Endometrial microvascular endothelial cells (primary cell): ENCODE data around the gene PSG11. TPM values are rescaled to one million over a fixed set of nuclear protein-coding genes. Genes with fewer than 3 reads are reported as not detected.
"Not testable (repeated sequence)": the region's sequence is repeated elsewhere in the genome, so short reads cannot be mapped to it uniquely, and the experiment has no call there.

Experiments used
- in situ Hi-C: cut with HindIII; loops from 2 replicates; pipeline ENCODE4 v1.10.0; 2017; ENCODE audit warnings: low sequenced_read_pairs, low pct_unique_long_range_greater_than_20kb; ENCODE audit errors: inconsistent ontology term
- total RNA-seq: library from RNA; depleted of rRNA; stranded (reverse); fragments of >200 nt; gene quantifications from one replicate; pipeline ENCODE4 v1.2.3, GENCODE V29; 2015; ENCODE audit errors: inconsistent ontology term

Gene PSG11
- total RNA-seq, result not detected

GRCh38 chr19:43026369-43026768 is at the start of gene PSG11:
Gene PSG11, minus strand, starts transcription at chr19:43026469. Its CDS starts 97 bp downstream, at chr19:43026372.
- in situ Hi-C loops, result not testable (repeated sequence)

DNA sequence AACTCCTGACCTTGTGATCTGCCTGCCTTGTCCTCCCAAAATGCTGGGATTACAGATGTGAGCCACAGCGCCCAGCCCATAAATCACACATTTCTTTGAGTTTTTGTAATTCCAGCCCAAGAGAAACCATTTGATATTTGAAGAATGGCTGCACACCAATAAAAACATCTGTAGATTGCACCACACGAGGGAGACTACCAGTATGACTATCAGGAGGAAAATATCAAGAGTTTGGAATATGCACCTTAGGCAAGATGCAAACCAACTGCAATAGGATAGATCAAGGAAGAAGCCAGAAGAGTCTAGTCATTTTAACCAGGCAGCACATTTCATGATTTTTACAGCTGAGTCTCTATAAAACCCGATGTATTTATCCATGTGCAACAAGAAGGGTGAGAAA is 36.1 kb upstream of the PSG11 start:
- in situ Hi-C loops, result not testable (repeated sequence)

DNA sequence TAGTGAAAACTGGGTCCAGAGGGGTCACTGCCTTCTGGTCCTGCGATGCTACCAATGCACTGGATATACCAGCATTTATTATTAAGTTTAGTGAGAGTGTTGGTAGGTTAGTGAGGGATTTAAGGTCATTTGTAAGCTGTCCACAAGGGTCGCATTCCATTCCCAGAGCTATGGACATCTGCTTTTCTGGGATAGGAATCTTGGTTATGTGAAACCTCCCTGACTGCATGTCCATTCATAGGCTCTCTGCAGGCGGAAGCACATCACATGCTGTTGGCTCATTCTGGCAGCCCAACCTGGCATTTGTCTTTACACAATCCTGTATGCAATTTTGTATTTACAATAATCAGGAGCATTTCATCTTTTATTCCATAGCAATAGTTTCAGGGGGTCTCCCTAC is 35.1 kb upstream of the PSG11 start:
- in situ Hi-C loops, result not testable (repeated sequence)

DNA sequence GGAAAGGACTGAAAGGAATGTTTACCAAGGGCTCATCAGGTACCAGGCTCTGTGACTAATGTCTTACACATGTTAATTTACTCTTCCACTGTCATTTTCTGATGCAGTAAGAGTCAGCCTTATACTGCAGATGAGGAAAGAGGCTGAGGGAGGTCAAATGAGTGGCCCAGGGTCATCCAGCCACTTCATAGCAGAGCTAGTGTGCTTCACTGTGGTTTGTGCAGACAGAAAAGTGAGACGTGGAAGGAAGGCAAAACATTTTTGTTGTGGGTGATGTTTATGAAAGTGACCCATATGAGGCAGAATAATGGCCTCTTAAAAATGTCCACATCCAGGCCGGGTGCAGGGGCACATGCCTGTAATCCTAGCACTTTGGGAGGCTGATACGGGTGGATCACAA is 34.0 kb upstream of the PSG11 start:
- in situ Hi-C loops, result not testable (repeated sequence)

- in situ Hi-C loops, result not testable (repeated sequence)
Measured at GRCh38 chr19:43059482-43059881, 33.2 kb upstream of the PSG11 start.

- in situ Hi-C loops, result not testable (repeated sequence)
Measured at GRCh38 chr19:43058440-43058839, 32.2 kb upstream of the PSG11 start.

GRCh38 chr19:43047966-43048365 is 21.7 kb upstream of the PSG11 start:
- in situ Hi-C loops, result not testable (repeated sequence)

GRCh38 chr19:43046578-43046977 is 20.3 kb upstream of the PSG11 start:
- in situ Hi-C loops, result not testable (repeated sequence)

DNA sequence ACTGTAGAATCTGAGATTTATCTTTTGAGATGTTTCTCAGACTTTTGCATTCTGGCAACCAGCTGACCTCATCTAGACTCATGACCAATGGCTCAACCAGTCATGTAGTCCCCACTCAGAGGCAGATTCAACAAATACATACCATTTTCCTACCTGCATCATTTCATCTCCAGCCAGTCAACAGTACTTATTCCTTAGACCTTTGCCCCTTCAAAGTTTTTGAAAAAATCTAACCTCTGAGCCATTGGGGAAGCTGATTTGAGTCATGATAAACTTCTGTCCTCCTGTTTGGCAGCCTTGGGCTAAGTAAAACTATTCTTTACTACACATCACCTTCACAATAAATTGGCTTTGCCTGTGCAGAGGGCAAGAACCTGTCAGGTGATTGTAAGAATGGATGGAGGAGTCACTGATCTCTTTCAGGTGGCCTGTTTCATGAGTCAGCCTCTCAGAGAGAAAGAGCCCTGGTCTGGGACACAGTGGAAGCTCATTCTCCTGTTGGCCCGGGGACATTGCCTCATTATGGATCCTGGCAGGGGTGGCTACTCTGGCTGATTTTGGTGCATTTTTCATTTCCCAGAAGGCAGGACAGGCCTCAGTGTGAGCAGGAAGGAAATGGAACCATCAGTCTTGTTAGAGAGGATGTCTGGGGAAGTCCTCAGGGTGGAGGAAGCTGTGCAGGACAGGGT is 17.4 kb upstream of the PSG11 start:
- in situ Hi-C loops, result not testable (repeated sequence)

- in situ Hi-C loops, result not testable (repeated sequence)
Measured at GRCh38 chr19:43031645-43032044, 5.4 kb upstream of the PSG11 start.

- in situ Hi-C loops, result no loop called here
Measured at GRCh38 chr19:43028866-43029265, 2.6 kb upstream of the PSG11 start.

DNA sequence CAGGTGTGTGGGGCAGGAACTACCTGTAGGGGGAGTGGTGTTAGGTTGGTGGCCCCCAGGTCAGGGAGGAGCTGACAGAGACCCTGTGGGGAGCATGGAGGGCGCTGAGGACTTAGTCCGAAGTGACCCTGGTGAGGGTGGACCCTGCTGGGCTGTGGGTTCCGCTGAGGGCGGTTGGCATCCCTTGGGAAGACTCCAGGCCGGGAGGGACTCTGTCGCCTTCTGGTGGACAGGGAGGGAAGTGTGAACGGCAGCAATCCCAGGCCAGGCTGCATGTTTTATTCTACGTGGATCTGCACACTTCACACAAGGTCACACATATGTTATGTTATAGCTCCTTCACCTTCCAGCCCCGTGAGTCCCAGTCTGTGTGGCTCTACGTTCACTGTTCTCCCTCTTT is 1.7 kb upstream of the PSG11 start:
- in situ Hi-C loops, result not testable (repeated sequence)

- in situ Hi-C loops, result not testable (repeated sequence)
Measured at GRCh38 chr19:43027061-43027460, 792 bp upstream of the PSG11 start.

DNA sequence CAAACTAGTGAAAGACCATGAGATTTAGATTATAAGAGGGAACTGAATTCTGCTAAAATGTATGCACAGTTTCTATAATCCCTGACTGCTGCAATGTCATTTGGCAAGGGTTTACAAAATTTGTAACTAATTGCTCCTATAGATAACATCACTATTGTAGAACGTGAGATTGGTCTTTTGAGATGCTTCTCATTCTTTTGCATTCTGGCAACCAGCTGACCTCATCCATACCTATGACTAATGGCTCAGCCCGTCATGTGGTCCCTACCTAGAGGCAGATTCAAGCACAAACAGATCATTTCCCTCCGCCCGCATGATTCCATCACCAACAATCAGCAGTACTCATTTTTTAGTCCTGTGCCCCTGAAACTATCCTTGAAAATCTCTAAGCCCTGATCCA is 4.2 kb downstream of the PSG11 start:
- in situ Hi-C loops, result not testable (repeated sequence)

- in situ Hi-C loops, result not testable (repeated sequence)
Measured at GRCh38 chr19:43021629-43022028, 4.6 kb downstream of the PSG11 start.

- in situ Hi-C loops, result not testable (repeated sequence)
Measured at GRCh38 chr19:43019588-43019987, 6.7 kb downstream of the PSG11 start.

- in situ Hi-C loops, result not testable (repeated sequence)
Measured at GRCh38 chr19:43005841-43006240, 20.4 kb downstream of the PSG11 start.

DNA sequence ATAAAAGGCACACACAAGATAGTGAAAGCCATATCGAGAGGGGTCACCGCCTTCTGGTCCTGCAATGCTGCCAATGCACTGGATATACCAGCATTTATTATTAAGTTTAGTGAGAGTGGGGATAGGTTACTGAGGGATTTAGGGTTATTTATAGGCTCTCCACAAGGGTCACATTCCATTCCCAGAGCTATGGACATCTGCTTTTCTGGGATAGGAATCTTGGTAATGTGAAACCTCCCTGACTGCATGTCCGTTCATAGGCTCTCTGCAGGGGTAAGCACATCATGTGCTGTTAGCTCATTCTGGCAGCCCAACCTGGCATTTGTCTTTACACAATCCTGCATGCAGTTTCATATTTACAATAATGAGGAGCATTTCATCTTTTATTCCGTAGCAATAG is 21.4 kb downstream of the PSG11 start:
- in situ Hi-C loops, result not testable (repeated sequence)

DNA sequence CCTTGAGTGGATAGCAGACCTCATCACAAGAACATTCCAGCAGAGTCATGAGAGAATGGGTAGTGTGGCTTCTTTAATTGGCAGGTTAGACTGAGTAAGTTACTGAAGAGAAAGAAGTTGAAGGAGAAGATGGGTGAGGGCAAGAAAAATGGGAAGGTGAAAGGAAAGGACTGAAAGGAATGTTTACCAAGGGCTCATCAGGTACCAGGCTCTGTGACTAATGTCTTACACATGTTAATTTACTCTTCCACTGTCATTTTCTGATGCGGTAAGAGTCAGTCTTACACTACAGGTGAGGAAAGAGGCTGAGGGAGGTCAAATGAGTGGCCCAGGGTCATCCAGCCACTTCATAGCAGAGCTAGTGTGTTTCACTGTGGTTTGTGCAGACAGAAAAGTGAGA is 22.6 kb downstream of the PSG11 start:
- in situ Hi-C loops, result not testable (repeated sequence)

DNA sequence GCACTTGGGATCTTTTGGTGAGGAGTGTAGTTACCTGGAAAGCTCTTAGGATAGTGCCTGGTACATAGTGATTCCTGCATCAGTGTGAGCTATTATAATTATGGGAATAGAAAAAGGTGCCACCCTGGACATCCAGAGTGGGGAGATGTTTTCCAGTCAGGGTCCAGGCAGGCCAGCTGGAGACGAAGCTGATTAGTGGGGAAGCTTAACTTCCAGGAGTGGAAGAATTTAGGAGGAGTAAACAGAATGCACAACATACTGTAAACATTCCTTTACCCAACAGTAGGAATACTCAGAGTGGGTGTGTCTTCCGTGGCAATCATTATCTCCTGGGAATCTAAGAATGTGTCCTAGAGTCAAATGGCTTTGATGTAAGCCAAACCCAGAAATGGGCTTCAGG is 23.3 kb downstream of the PSG11 start:
- in situ Hi-C loops, result not testable (repeated sequence)

GRCh38 chr19:42996161-42996560 is 30.1 kb downstream of the PSG11 start:
- in situ Hi-C loops, result not testable (repeated sequence)
